Kidney tubule cell (primary cell): ENCODE data around the gene KIAA1217.
"Not testable (repeated sequence)": the region's sequence is repeated elsewhere in the genome, so short reads cannot be mapped to it uniquely, and the experiment has no call there.

ENCODE experiments used
- DNase-seq: peaks from one replicate; pipeline ENCODE4 v3.0.0-alpha.2; 2018; ENCODE audit warnings: low spot score

The KIAA1217 gene

GRCh38 chr10:24442234-24442633 lies 233.3 kb downstream of the KIAA1217 start:
- no peak for DNase-seq

DNA sequence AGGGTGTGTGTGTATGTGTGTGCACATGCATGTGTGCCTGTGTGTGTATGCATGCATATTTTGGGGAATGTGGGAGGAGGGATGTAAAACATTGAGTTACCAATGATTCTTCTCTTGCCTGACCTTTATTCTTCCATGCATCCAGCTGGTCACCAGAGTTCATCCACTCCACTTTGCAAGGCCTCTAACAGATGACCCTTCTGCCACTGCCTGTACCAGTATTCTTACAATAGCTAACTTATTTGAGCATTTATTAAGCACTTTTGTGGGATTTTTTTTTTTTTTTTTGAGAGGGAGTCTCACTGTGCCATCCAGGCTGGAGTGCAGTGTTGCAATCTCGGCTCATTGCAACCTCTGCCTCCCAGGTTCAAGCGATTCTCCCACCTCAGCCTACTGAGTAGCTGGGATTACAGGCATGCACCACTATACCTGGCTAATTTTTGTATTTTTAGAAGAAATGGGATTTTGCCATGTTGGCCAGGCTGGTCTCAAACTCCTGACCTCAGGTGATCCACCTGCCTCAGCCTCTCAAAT lies 233.8 kb downstream of the KIAA1217 start:
- not testable (repeated sequence) for DNase-seq

DNA sequence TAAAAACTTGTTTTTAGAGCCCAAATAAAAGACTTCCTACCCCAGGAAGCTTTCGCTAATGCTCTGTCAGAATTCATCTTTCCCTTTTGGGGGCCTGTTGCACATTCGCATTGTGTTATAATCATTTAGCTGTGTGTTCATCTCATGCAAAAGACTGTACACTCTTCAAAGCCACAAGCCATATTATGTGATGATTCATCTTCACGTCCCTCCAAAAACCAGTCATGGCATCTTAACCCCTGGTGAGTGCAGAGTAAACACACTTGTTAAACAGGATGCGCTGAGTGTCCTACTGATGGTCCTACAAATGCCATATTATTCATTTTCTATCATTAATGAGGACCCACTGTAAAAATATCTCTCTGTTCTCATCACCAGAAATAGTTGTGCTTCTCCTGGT lies 235.4 kb downstream of the KIAA1217 start:
- peak; percentile 71 for DNase-seq

- not testable (repeated sequence) for DNase-seq
Measured at GRCh38 chr10:24445958-24446357, 237.0 kb downstream of the KIAA1217 start.

DNA sequence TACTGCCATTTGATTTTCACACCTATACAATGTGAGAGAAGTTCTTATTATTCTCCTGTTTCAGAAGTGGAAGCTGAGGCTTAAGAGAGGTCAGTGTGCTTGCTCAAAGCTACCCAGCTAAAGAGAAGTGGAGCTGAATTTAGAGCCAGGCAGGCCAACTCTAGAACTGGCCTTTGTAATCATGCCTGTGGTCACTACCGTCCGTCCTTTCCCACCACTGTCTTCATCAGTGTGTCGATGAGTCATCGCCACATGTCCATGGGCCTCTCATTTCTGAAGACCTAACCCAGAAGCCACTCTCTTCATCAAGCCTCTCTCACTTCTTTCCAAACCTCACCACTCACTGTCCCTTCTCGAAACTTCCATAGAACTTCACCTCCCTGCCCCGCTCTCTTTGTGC lies 237.8 kb downstream of the KIAA1217 start:
- peak; percentile 74 for DNase-seq

DNA sequence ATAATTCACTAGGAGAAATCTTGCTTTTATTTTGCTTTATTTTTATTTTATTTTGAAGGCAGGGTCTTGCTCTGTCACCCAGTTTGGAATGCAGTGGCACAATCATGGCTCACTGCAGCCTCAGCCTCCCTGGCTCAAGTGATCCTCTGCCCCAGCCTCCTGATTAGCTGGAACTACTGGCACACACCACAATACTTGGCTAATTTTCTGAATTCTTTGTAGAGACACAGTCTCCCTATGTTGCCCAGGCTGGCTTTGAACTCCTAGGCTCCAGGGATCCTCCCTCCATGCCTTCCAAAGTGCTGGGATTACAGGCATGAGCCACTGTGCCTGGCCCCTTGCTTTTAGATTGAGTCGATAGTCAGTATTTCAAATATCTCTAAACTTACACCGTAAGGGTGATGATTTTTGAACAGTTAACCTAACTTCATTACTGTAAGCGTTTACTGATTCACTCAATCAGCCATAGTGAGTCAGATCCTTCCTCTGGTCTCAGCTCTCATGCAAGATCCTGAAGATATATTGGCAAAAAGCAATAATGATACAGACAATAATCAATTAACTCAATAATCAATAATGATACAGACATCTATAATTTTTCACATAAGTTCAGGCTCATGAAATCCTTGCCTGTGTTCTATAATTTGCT lies 239.5 kb downstream of the KIAA1217 start:
- DNase-seq: peak; percentile 45

GRCh38 chr10:24449321-24449740 lies 240.4 kb downstream of the KIAA1217 start:
- DNase-seq: no peak

DNA sequence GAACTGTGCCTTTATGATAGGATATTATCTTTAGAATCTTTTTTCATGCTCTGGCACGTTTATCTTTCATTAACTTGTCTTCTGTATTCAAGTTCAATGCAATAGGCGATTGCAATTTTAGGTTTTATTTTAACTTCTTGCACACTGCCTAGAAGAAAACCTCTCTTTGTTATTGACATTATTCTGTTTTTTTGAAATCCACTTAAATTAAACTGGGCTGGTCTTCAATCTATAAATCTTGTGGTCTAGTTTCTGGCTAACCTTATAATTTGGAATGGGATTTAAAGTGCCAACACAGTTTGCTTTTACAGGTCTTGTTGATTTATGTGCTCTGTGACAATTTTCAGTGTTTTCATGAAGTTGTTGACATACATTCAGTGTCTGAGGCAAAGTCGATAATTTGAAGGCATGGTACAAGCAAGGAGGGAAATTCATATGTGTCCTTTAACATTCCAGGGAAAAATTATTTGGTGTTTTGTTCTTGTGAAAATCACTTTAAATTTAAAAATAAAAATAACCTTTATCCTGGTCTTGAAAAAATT lies 240.9 kb downstream of the KIAA1217 start:
- no peak for DNase-seq

GRCh38 chr10:24451325-24451820 lies 242.4 kb downstream of the KIAA1217 start:
- DNase-seq: no peak

DNA sequence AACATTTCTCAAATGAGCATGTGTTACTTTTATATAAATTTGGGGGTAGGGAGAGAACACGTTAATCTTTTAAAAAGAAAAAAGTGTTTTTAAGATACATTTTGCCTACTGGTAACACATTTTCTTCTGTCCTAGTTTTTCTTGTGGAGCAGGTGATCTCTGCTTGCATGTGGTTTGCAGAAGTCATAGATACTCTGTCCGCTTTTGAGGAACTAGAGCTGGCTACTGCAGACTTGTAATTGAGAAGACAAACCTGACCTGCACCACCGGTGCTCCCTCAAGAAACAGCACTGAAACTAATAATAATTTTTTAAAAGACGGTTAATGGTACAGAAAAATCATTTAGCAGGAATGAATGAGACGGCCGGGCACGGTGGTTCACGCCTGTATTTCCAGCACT lies 243.1 kb downstream of the KIAA1217 start:
- no peak for DNase-seq

DNA sequence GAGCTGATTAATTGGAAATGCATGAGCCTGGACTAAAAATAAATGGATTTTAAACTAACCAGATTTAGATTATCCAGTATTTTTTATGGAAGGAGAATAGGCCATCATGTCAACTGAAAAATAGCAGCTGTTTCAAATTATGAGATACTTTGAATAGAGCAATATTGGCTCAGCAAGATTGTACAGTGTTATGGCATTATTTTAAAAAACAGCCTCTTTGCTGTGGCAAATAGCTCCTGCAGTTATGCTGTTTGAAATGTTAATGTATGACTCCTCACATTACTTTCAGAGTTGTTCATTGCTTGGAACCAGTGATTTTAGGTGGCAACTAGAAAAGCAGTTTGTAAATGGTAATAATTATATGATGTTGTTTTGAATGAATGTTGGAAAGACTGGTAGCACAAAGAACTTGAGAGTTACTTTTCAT lies 244.5 kb downstream of the KIAA1217 start:
- DNase-seq: no peak

- DNase-seq: no peak
Measured at GRCh38 chr10:24453973-24454372, 245.0 kb downstream of the KIAA1217 start.

GRCh38 chr10:24455447-24455846 lies 246.5 kb downstream of the KIAA1217 start:
- no peak for DNase-seq

- peak; percentile 95 for DNase-seq
Measured at GRCh38 chr10:24456322-24456721, 247.4 kb downstream of the KIAA1217 start.

DNA sequence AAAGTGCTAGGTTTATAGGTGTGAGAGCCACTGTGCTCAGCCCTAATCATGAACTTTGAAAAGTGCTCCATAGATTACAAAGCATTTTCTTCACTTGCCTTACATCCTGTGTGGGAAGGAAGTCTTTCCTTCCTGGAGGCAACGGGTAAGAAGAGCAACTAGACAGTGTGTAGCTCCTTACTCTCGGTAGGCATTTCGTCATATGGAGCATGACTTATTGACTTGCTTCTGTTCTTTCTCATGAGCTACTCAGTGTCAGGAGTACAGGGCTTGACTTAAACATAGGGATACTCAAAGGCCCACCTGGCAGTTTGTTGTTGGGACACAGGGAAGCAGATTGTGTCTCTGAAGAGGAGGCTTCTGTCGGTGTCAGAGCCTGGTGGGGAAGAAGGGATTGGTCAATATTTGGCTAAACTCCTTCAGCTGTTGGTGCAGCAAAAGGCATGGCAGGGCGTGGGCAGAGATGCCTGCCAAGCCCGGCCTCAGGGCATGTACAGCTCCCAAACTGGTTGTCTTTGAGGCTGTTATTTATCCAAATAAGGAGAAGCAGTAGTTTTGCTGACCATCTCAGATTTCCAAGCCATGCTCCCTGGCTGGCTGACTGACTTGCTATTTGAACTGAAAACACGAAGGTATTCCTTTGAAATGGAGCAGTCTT lies 248.9 kb downstream of the KIAA1217 start:
- DNase-seq: no peak

DNA sequence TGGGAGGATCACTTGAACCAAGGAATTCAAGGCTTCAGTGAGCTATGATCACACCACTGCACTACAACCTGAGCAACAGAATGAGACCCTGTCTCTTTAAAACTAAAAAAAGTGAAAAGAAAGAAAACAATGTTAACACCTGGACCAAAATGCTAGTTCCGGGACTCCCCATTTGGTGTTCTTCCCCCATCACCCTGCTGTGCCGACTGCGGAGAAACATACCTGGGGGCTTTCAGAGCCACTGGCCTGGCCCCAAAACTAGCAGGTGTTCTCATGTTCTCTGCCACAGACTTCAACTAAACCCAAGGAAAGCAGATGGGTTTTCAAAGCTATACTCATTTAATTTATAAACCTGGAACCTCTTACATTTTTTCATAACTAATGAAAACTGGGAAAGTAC lies 250.9 kb downstream of the KIAA1217 start:
- no peak for DNase-seq

GRCh38 chr10:24462291-24462813 lies 253.4 kb downstream of the KIAA1217 start:
- no peak for DNase-seq

DNA sequence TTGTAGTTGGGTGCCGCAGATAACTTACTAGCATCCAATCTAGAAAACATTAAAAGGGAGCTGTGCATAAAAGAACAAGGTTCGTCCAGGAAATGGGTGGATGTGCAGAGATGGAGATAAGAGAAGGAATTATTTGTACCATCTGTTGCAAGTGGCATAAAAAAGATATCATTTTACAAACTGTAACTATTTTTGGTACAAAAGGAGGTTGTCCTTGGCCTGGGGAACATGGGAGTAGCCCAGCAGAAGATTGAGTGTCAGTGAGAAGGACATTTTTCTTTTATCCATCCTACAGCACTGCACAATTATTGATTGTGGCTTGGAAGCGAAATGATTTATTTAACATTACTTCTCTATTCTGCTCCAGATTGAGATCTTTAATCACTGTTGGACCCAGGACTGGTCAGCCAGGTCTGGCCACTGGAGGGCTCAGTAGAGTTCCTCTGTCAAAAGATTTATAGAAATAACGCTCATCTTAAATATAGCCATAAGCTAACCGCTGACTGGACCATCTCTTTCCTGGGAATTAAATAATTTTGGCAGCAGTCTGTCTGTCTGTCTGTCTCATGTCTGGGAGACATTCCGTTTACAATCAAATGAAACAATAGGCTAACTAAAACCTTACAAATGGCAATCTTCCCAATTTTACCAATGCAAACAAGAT lies 254.1 kb downstream of the KIAA1217 start:
- DNase-seq: no peak

- peak; percentile 97 for DNase-seq
Measured at GRCh38 chr10:24463611-24464426, 254.9 kb downstream of the KIAA1217 start.

DNA sequence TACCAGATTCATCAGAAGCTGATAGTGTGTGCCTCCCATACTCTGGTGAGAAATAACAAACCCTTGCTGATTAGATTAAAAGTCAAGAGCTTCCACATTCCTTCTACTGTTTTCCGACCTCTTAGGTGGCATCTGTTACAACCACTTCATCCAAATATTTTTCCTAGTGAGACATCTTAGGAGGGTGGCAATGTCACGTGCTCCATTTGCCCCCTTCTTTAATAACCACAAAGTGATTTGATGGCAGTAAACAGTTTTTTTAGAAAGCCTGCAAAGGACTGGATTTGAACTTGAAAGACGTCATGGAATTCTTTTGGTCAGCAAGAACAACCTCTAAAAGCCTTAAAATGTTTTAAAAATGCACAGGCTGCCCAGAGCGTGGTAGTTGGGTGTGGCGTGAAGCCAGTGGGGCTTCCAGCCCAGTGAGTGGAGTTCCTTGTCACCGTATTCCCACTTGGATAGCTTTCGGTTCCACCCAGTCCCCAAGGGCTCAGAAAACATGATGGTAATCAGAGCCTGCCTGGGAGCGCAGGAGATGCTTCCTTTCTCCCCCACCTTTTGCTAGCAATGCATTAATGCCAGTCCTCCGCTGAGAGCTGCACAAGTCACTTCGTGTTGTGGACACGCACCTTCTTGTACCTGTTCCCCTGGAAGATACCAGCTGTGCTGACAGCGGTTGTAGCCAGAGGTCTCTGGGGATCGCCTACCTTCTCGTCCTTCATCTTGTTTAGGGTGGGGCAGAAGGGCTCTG lies 256.4 kb downstream of the KIAA1217 start:
- DNase-seq: peak; percentile 68
